Panc1 (cell line): ENCODE data around the gene UNC119B. TPM values are rescaled to one million over a fixed set of nuclear protein-coding genes. Genes with fewer than 3 reads are reported as not detected.

ENCODE experiments used
- ATAC-seq: fragments of 200-7000 bp; cut with Tn5 transposase; 2 replicates; pipeline ENCODE4 v1.9.1; 2020; ENCODE audit warnings: mild to moderate bottlenecking, moderate library complexity
- BruUV-seq: library from RNA; stranded (reverse); fragments of 400-500 nt; replicated peaks from 2 replicates; lab custom pipeline; 2021; lab: Mats Ljungman, UMichigan
- CTCF ChIA-PET: fragments of 300-600 bp; sonication (Branson Sonifier 250); formaldehyde crosslinking; loops from one replicate; lab custom pipeline; 2022; ENCODE audit warnings: antibody characterized with exemption; lab: Charles Lee
- POLR2A ChIA-PET: fragments of 300-600 bp; sonication (Branson Sonifier 250); formaldehyde crosslinking; loops from one replicate; lab custom pipeline; 2022; ENCODE audit warnings: antibody characterized with exemption; lab: Charles Lee
- DNase-seq: peaks from one replicate; pipeline ENCODE4 v3.0.0-alpha.2; 2010; ENCODE audit warnings: low read depth, low spot score
- H3K27ac ChIP-seq: 2 replicates; pipeline ENCODE4 v1.5.1; 2011; ENCODE audit warnings: mild to moderate bottlenecking, low read length, inconsistent platforms
- H3K27me3 ChIP-seq: fragments of 200-500 bp; sonication (Bioruptor generic); 2 replicates; pipeline ENCODE4 v1.6.0; 2014; ENCODE audit warnings: low read length, inconsistent platforms; ENCODE audit not compliant: control insufficient read depth, insufficient read depth
- H3K36me3 ChIP-seq: fragments of 200-500 bp; sonication (Bioruptor generic); 2 replicates; pipeline ENCODE4 v1.5.1; 2014; ENCODE audit warnings: inconsistent platforms, mild to moderate bottlenecking, low read length, moderate library complexity; ENCODE audit not compliant: control insufficient read depth, insufficient read depth
- H3K4me1 ChIP-seq: 2 replicates; pipeline ENCODE4 v1.5.1; 2011; ENCODE audit warnings: inconsistent platforms, mild to moderate bottlenecking, low read length, moderate library complexity; ENCODE audit not compliant: control insufficient read depth, insufficient read depth
- H3K4me3 ChIP-seq, 2 experiments: 2 replicates each; pipeline ENCODE4 v1.5.1; 2011 to 2012; ENCODE audit warnings: low read depth in 2 of 2, low read length in 2 of 2, mild to moderate bottlenecking in 2 of 2, inconsistent platforms in 1 of 2, moderate library complexity in 1 of 2
- H3K9me3 ChIP-seq: fragments of 200-500 bp; sonication (Bioruptor generic); 2 replicates; pipeline ENCODE4 v1.5.1; 2014; ENCODE audit warnings: low read depth, mild to moderate bottlenecking, inconsistent platforms, low read length, moderate library complexity; ENCODE audit not compliant: control insufficient read depth, insufficient read depth
- CTCF ChIP-seq: fragments of 450-650 bp; IDR thresholded peaks from 2 replicates; pipeline ENCODE4 v1.5.1; 2017; ENCODE audit warnings: mild to moderate bottlenecking
- POLR2AphosphoS5 ChIP-seq: IDR thresholded peaks from 2 replicates; pipeline ENCODE4 v1.6.1; 2012; ENCODE audit warnings: mild to moderate bottlenecking, low read depth, low read length, moderate library complexity
- SIN3A ChIP-seq: IDR thresholded peaks from 2 replicates; pipeline ENCODE4 v1.6.1; 2012; ENCODE audit warnings: low read depth, mild to moderate bottlenecking, low read length, moderate library complexity, borderline replicate concordance; ENCODE audit not compliant: insufficient read depth
- TCF7L2 ChIP-seq: IDR thresholded peaks from 2 replicates; pipeline ENCODE4 v1.6.1; 2011; ENCODE audit warnings: mild to moderate bottlenecking, low read depth, low read length, inconsistent platforms
- in situ Hi-C: cut with HindIII; loops from 2 replicates; pipeline ENCODE4 v1.10.0; 2016; ENCODE audit warnings: low sequenced_read_pairs, low pct_unique_long_range_greater_than_20kb
- intact Hi-C: fragments of 100-400 bp; cut with micrococcal nuclease; formaldehyde crosslinking; loops from one replicate; pipeline ENCODE4 v1.10.0; 2022; ENCODE audit not compliant: unreplicated experiment
- total RNA-seq: library from RNA; stranded (reverse); gene quantifications from one replicate; pipeline ENCODE4 v1.2.1, GENCODE V29; 2021; ENCODE audit not compliant: unreplicated experiment
- TF ChIP-seq, protein P1 (sequence below), 2 experiments: IDR thresholded peaks; 2 replicates each; pipeline ENCODE4 v1.6.1; 2011 to 2012; ENCODE audit warnings: low read depth in 2 of 2, control low read depth in 1 of 2, low read length in 1 of 2, mild to moderate bottlenecking in 1 of 2, moderate library complexity in 1 of 2; ENCODE audit not compliant: insufficient read depth in 1 of 2

Gene UNC119B
- total RNA-seq, 1 experiment from 2014 or later: 26.0 TPM

DNA sequence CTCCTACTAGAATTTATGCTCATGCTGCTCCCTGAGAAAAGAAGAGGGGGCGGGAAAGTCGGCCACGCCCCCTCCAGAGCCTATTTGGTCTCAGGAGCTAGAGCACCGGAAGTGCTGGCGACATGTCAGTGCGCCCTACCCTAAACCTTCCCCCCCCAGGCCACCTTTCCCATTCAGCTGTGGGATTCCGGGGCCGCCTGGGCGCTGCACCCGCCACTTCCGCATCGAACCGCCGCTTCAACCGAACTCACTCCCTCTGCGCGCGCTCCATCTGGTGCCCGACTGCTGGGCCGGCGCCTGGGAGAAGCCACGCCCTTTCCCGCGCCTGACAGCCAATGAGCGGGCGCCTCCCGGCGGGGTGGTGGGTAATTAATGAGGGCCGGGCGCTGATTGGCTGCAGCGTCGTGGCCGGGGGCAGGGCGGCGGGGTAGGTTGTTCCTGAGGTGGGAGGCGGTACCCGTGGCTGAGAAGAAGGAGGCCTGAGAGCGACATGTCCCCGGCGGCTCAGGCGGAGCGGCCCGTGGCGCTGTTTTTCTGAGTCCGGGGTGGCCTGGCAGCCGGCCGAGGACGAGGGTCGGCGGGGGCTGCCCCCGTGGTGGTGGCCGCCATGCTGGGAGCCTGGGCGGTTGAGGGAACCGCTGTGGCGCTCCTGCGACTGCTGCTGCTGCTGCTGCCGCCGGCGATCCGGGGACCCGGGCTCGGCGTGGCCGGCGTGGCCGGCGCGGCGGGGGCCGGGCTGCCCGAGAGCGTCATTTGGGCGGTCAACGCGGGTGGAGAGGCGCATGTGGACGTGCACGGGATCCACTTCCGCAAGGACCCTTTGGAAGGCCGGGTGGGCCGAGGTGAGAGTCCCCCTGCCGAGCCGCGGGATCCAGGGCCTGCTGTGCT lies 23.3 kb upstream of the UNC119B start, which contains the start of gene MLEC:
Gene MLEC, plus strand, starts transcription at position 460 of the 888 bp plus-strand sequence. Its CDS starts 148 bp downstream, at position 608.
- peak; percentile 85 for DNase-seq
- Histone ChIP-seq H3K36me3 (no peaks in the 10 kb centered on the region; the same call in 1 of the 2 replicates), H3K27me3 (no peaks in the 10 kb centered on the region), H3K4me3 (peak within 1 kb of the TSS; percentile 78 to 91), H3K4me1 (peaks cover 24% of the 10 kb centered on the region), H3K9me3 (no peaks in the 10 kb centered on the region), H3K27ac (peak within 1 kb of the TSS; percentile 96)
- in situ Hi-C loops (no loop called here), intact Hi-C loops (no loop called here)
- POLR2A ChIA-PET: interaction anchor here (0.6 kb wide), 1 partner anchor 395 kb away, joined by 5 read pairs; the partner anchor contains the start of gene RNU4-2
- peak; percentile 91 for ATAC-seq
- no TSS peak for BruUV-seq
- 0 out of 2 replicates have a peak, but pooled peaks have one; percentile 12 for TF ChIP-seq TCF7L2
- peak; percentile 59; the same call in 1 of the 2 replicates for TF ChIP-seq POLR2AphosphoS5
- TF ChIP-seq, protein P1, sequence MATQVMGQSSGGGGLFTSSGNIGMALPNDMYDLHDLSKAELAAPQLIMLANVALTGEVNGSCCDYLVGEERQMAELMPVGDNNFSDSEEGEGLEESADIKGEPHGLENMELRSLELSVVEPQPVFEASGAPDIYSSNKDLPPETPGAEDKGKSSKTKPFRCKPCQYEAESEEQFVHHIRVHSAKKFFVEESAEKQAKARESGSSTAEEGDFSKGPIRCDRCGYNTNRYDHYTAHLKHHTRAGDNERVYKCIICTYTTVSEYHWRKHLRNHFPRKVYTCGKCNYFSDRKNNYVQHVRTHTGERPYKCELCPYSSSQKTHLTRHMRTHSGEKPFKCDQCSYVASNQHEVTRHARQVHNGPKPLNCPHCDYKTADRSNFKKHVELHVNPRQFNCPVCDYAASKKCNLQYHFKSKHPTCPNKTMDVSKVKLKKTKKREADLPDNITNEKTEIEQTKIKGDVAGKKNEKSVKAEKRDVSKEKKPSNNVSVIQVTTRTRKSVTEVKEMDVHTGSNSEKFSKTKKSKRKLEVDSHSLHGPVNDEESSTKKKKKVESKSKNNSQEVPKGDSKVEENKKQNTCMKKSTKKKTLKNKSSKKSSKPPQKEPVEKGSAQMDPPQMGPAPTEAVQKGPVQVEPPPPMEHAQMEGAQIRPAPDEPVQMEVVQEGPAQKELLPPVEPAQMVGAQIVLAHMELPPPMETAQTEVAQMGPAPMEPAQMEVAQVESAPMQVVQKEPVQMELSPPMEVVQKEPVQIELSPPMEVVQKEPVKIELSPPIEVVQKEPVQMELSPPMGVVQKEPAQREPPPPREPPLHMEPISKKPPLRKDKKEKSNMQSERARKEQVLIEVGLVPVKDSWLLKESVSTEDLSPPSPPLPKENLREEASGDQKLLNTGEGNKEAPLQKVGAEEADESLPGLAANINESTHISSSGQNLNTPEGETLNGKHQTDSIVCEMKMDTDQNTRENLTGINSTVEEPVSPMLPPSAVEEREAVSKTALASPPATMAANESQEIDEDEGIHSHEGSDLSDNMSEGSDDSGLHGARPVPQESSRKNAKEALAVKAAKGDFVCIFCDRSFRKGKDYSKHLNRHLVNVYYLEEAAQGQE (IDR thresholded peaks at IDR 0.05; ENCODE audit: insufficient read depth in 1 of 2, low read depth in 2 of 2, low read length in 1 of 2): 0 out of 4 replicates have a peak, but pooled peaks of 1 of the 2 experiments have one; percentile 8
- no peak for TF ChIP-seq CTCF
- no peak; the same call in 1 of the 2 replicates for TF ChIP-seq SIN3A
- CTCF ChIA-PET: interaction anchor here (1.2 to 1.4 kb wide), 2 partner anchors 38 to 40 kb away, joined by 3 to 8 read pairs; no protein-coding TSS in a partner anchor

DNA sequence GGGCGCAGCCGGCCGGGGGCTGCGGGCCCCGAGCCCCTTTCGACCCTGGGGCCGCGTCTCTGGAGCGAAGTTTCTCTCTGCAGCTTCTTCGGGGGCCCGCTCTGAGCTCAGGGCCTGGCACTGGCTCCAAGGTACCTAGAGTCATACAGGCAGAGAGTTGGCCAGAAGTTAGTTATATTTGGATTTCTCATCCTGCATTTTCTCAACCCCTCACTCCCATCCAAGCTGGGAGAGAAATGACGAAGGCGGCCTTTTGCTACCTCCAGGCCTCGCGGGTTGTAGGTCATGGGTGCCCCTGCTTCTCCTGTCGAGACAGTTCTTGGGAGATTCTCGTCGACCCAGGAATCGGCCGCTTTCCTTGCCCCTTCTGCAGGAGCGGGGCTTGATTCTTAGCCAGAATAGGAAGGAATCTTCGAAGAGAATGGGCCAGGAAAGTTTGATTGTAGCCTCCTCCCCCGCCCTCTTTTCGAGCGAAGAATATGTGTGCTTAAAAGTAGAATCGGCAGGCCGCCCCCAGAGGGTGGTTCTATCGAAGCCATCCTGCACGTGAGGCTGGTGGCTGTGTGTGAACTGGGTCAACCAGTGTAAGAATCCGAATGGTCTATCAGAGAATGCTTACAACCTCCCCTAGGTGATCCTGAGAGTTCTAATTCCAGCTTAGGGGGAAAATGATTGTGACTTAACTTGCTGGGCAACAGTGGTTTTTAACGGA lies 22.5 kb upstream of the UNC119B start:
- Histone ChIP-seq H3K9me3 (no peaks in the 10 kb centered on the region), H3K27ac (peak overlapping the region; percentile 80), H3K27me3 (no peaks in the 10 kb centered on the region), H3K36me3 (no peaks in the 10 kb centered on the region; the same call in 1 of the 2 replicates), H3K4me1 (peaks cover 29% of the 10 kb centered on the region), H3K4me3 (peak overlapping the region; percentile 78 to 91)
- TF ChIP-seq CTCF (no peak), SIN3A (0 out of 2 replicates have a peak, but pooled peaks have one; percentile 8)
- no peak for ATAC-seq
- in situ Hi-C loops: no loop called here
- no peak for DNase-seq
- intact Hi-C loops: no loop called here
- BruUV-seq: no TSS peak
- POLR2A ChIA-PET: no interaction called here
- CTCF ChIA-PET: interaction anchor here (1.4 kb wide), 1 partner anchor 39 kb away, joined by 3 read pairs; no protein-coding TSS in a partner anchor
